Cardiac muscle cell (in vitro differentiated cells and primary cell): ENCODE measurements around the gene NRP1. TPM values are rescaled to one million over a fixed set of nuclear protein-coding genes. Genes with fewer than 3 reads are reported as not detected.
A peak's percentile ranks its signal among the peaks of the same experiment; 100 is the strongest.

Experiments used
- DNase-seq, 2 donors: peaks; one replicate each; pipeline versions ENCODE4 v3.0.0 to v3.0.0-alpha.2; 2010 to 2017; ENCODE audit warnings: low read depth in 1 of 2, low spot score in 1 of 2
- H3K27ac ChIP-seq: fragments of 200-600 bp; sonication (generic); 2 replicates; pipeline ENCODE4 v1.5.1; 2016
- H3K27me3 ChIP-seq: fragments of 200-600 bp; sonication (generic); 2 replicates; pipeline ENCODE4 v1.6.0; 2016; ENCODE audit warnings: control low read depth
- H3K36me3 ChIP-seq: fragments of 200-600 bp; sonication (generic); 2 replicates; pipeline ENCODE4 v1.5.1; 2016; ENCODE audit warnings: control low read depth
- H3K4me1 ChIP-seq: fragments of 200-600 bp; sonication (generic); 2 replicates; pipeline ENCODE4 v1.8.1; 2017; ENCODE audit warnings: low read depth, mild to moderate bottlenecking, mixed run types
- H3K4me3 ChIP-seq: fragments of 200-600 bp; sonication (generic); 2 replicates; pipeline ENCODE4 v1.5.1; 2016; ENCODE audit warnings: mild to moderate bottlenecking
- H3K9me3 ChIP-seq: fragments of 200-600 bp; sonication (generic); 2 replicates; pipeline ENCODE4 v1.5.1; 2017; ENCODE audit warnings: low read depth, mild to moderate bottlenecking, control low read depth
- CTCF ChIP-seq: IDR thresholded peaks from 2 replicates; pipeline ENCODE4 v1.5.1; 2012; ENCODE audit warnings: low read depth, mild to moderate bottlenecking, low read length
- polyA plus RNA-seq: library from polyadenylated mRNA; unstranded; fragments of >200 nt; fragmentation: Nextera tagmentation; extraction: Ambion mirVana; gene quantifications from 2 replicates; pipeline ENCODE4 v1.2.1, GENCODE V29; 2016
- total RNA-seq: library from RNA; depleted of rRNA; stranded (reverse); fragments of >200 nt; gene quantifications from 2 replicates; pipeline ENCODE4 v1.2.3, GENCODE V29; 2016

Gene NRP1
- total and polyA plus RNA-seq, 2 experiments from 2014 or later = 145 to 327 TPM

- DNase-seq = no peak
- TF ChIP-seq CTCF = no peak
- peaks cover 25% of the 10 kb centered on the region for H3K36me3 ChIP-seq
- H3K4me3 ChIP-seq = no peak overlapping the region
- no peaks in the 10 kb centered on the region for H3K9me3 ChIP-seq
- H3K27me3 ChIP-seq = no peaks in the 10 kb centered on the region
- no peak overlapping the region for H3K27ac ChIP-seq
- H3K4me1 ChIP-seq = peaks cover 9% of the 10 kb centered on the region
Measured at GRCh38 chr10:33236916-33237315, 97.6 kb downstream of the NRP1 start.

- no peaks in the 10 kb centered on the region for H3K9me3 ChIP-seq
- peaks cover 9% of the 10 kb centered on the region for H3K4me1 ChIP-seq
- no peak for TF ChIP-seq CTCF
- no peak overlapping the region for H3K4me3 ChIP-seq
- peaks cover 20% of the 10 kb centered on the region for H3K36me3 ChIP-seq
- no peak for DNase-seq
- no peaks in the 10 kb centered on the region for H3K27me3 ChIP-seq
- H3K27ac ChIP-seq = peak overlapping the region; percentile 59
Measured at GRCh38 chr10:33235951-33236350, 98.5 kb downstream of the NRP1 start.

DNA sequence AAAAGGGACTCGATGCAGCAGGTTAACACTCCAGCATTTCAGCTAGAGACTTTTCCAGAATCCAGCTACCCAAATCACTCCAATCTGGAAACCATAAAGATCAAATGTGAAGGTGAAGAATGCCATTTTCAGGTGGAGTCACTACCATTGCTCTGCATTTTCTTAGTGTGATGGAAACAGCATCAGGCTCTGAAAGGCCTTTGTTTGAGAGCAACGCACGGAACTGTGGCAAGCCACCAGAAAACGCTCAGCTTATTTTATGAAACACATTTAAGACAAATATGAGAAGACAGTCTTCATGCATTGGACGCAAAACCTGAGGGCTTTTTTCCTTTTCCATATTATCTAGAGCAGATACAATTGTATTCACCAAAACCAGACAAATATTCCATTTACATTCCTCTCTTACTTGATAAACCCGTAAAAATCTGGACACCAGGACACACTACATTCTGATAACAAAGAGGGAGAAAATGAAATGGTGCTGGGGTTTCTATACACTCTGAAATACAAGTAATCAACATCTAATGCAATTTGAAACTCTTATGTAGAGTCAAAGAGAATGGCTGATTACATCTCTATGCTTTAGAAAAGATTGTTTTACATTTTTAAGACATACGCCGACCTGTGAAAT lies 99.1 kb downstream of the NRP1 start:
- Histone ChIP-seq H3K9me3 (no peaks in the 10 kb centered on the region), H3K36me3 (peaks cover 19% of the 10 kb centered on the region), H3K4me1 (peaks cover 12% of the 10 kb centered on the region), H3K27me3 (no peaks in the 10 kb centered on the region), H3K27ac (peak overlapping the region; percentile 59), H3K4me3 (no peak overlapping the region)
- peak in 1 of 2 donors; percentile 20 for DNase-seq
- TF ChIP-seq CTCF = no peak

DNA sequence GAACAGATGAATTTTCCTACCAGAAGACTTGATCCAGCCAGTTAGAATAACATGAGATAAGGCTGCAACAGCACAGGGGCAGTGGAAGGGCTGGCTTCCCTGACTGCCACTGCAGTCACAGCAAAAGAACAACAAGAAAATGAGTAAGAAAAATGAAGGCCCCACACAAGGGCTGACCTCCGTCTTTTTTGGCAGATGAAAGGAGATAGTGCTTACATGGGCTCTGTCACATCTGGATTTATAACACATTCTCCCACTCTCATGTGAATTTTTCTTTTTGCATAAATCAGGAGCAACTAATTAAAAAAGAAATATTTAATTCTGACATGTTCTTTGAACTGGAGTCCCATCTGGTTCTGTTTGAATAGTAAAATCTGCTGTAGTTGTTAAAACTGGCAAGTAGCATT lies 99.6 kb downstream of the NRP1 start:
- H3K4me1 ChIP-seq = peaks cover 17% of the 10 kb centered on the region
- no peaks in the 10 kb centered on the region for H3K9me3 ChIP-seq
- peaks cover 14% of the 10 kb centered on the region for H3K36me3 ChIP-seq
- DNase-seq = peak; percentile 15 to 52
- TF ChIP-seq CTCF = no peak
- H3K27me3 ChIP-seq = no peaks in the 10 kb centered on the region
- H3K4me3 ChIP-seq = no peak overlapping the region
- H3K27ac ChIP-seq = peak overlapping the region; percentile 59

DNA sequence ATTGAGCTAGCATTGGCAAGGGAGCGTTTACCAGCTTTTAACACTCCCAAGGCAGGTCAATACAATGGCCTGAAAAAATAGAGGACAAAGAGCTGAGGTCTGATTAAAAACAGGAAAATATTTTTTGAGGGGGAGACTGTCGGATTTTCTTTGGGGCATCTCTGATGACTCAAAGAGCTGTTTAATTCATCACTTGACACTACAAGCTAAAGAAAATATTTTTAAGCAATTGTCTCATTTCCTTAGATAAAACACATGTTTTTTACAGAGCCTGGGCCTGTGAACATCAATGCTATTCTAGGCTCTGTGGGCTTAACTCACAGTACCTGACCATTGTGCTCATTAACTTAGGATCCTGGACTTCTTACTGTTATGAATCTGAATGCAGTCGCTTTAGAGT lies 100.8 kb downstream of the NRP1 start:
- Histone ChIP-seq H3K4me3 (no peak overlapping the region), H3K27me3 (no peaks in the 10 kb centered on the region), H3K27ac (no peak overlapping the region), H3K36me3 (peaks cover 11% of the 10 kb centered on the region), H3K9me3 (no peaks in the 10 kb centered on the region), H3K4me1 (peaks cover 29% of the 10 kb centered on the region)
- DNase-seq = peak in 1 of 2 donors; percentile 22
- TF ChIP-seq CTCF = no peak
